Lower lobe of right lung (tissue), 2 donors: ENCODE results near the gene MRTFB. TPM values are rescaled to one million over a fixed set of nuclear protein-coding genes. Genes with fewer than 3 reads are reported as not detected.

Source experiments
- ATAC-seq, 2 donors: fragments of 200-7000 bp; cut with Tn5 transposase; one replicate each; pipeline ENCODE4 v1.9.1; 2020 to 2022; ENCODE audit warnings: mild to moderate bottlenecking in 2 of 2, moderate library complexity in 2 of 2
- DNase-seq: peaks from one replicate; pipeline ENCODE4 v3.0.0-alpha.2; 2020
- H3K27ac ChIP-seq: fragments of 200-600 bp; one replicate; pipeline ENCODE4 v1.8.0; 2022
- H3K27me3 ChIP-seq: fragments of 200-600 bp; one replicate; pipeline ENCODE4 v1.8.0; 2022; ENCODE audit warnings: low read depth
- H3K36me3 ChIP-seq: fragments of 200-600 bp; one replicate; pipeline ENCODE4 v1.8.0; 2022; ENCODE audit warnings: mild to moderate bottlenecking
- H3K4me1 ChIP-seq: fragments of 200-600 bp; one replicate; pipeline ENCODE4 v1.8.0; 2022
- H3K4me3 ChIP-seq: fragments of 200-600 bp; one replicate; pipeline ENCODE4 v1.8.0; 2022; ENCODE audit warnings: mild to moderate bottlenecking
- H3K9me3 ChIP-seq: fragments of 200-600 bp; one replicate; pipeline ENCODE4 v1.8.0; 2022
- intact Hi-C: fragments of 100-400 bp; cut with DNase I; formaldehyde crosslinking; loops from one replicate; pipeline ENCODE4 v1.11.0; 2022
- total RNA-seq: library from RNA; stranded (reverse); fragmentation: NEBNext Ultra II Directional; extraction: Animal tissue kit (Norgen Biotek cat#: 25700); gene quantifications from one replicate; pipeline ENCODE4 v1.2.1, GENCODE V29; 2021
- TF ChIP-seq, protein P1 (sequence below): fragments of 200-600 bp; IDR thresholded peaks from one replicate; pipeline ENCODE4 v1.8.0; 2022; ENCODE audit warnings: antibody characterized with exemption, mild to moderate bottlenecking
- donor health status: DM: no; HTN: yes; CAD: no; lungs with severe emphysema.

Gene MRTFB
- total RNA-seq, 1 donor from 2014 or later, result 50.8 TPM

DNA sequence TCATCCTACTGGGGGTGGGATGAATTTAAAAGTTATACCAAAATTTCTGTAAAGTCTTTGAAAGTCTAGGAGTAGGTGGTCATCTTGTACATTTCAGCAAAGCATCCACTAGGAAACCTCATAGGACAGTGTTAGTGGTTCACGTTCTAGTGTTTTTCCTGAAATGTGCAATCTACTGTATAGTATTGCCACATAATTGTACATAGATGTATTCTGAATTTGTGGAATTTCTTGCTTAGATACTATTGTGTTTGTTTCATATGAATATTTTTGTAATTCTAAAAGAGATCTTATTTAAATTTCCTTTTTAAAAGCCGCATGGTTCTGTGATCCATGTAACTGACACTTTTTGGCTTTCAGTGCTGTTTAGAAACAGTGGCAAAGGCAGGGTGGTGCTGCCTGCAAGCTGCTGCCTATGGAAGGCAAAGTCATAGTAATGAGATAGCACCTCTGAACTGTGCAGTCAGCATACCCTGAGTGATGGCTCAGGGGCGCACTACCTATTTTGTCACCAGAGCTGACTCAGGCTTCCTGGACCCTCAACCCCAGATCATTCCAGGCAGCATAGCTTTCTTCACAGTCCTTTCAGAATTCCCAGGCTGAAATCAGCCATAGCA lies 193.3 kb downstream of the MRTFB start:
- Histone ChIP-seq H3K9me3 (no peaks in the 10 kb centered on the region), H3K36me3 (peaks cover 78% of the 10 kb centered on the region), H3K4me1 (no peaks in the 10 kb centered on the region), H3K4me3 (no peak overlapping the region), H3K27ac (no peak overlapping the region), H3K27me3 (no peaks in the 10 kb centered on the region)
- intact Hi-C loops, result no loop called here
- DNase-seq (no peak), ATAC-seq (no peak)
- TF ChIP-seq, protein P1, sequence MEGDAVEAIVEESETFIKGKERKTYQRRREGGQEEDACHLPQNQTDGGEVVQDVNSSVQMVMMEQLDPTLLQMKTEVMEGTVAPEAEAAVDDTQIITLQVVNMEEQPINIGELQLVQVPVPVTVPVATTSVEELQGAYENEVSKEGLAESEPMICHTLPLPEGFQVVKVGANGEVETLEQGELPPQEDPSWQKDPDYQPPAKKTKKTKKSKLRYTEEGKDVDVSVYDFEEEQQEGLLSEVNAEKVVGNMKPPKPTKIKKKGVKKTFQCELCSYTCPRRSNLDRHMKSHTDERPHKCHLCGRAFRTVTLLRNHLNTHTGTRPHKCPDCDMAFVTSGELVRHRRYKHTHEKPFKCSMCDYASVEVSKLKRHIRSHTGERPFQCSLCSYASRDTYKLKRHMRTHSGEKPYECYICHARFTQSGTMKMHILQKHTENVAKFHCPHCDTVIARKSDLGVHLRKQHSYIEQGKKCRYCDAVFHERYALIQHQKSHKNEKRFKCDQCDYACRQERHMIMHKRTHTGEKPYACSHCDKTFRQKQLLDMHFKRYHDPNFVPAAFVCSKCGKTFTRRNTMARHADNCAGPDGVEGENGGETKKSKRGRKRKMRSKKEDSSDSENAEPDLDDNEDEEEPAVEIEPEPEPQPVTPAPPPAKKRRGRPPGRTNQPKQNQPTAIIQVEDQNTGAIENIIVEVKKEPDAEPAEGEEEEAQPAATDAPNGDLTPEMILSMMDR, result no peak

DNA sequence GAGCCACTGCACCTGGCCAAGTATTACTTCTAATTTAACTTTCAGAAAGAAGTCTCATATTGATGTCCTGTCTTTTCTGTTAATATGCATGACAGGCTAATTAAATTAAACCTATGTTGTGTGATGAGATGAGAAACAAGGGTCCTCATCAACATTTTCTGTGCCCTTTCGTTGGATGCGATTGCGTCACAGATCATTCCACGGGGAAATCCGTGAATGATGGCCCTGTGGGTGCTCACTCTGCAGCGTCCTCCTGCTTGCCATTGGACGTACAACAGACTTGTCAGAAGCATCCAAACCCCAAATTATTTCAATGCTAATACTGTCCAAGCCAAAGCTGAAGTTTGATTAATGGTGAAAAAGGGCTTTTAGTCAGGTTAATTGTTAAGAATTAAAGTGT lies 197.0 kb downstream of the MRTFB start:
- no peak overlapping the region for H3K4me3 ChIP-seq
- H3K4me1 ChIP-seq, result no peaks in the 10 kb centered on the region
- ATAC-seq, result no peak
- intact Hi-C loops, result no loop called here
- TF ChIP-seq, protein P1, result no peak
- no peak overlapping the region for H3K27ac ChIP-seq
- H3K9me3 ChIP-seq, result no peaks in the 10 kb centered on the region
- H3K36me3 ChIP-seq, result peaks cover 42% of the 10 kb centered on the region
- no peak for DNase-seq
- no peaks in the 10 kb centered on the region for H3K27me3 ChIP-seq

DNA sequence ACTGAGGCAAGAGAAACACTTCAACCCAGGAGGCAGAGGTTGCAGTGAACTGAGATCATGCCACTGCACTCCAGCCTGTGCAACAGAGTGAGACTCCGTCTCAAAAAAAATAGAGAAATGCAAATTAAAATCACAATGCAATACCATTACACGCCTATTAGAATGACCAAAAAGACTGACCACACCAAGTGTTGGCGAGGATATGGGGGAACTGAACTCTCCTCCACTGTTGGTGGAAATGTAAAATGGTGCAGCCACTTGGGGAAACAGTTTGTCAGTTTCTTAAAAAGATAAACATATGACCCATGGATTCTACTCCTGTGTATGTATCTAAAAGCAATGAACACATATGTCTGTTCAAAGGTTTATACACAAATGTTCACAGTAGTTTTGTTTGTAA lies 204.8 kb downstream of the MRTFB start:
- no peaks in the 10 kb centered on the region for H3K27me3 ChIP-seq
- no peak for DNase-seq
- TF ChIP-seq, protein P1, result no peak
- H3K9me3 ChIP-seq, result no peaks in the 10 kb centered on the region
- ATAC-seq, result no peak
- no peaks in the 10 kb centered on the region for H3K4me1 ChIP-seq
- no peak overlapping the region for H3K27ac ChIP-seq
- no peak overlapping the region for H3K4me3 ChIP-seq
- intact Hi-C loops, result no loop called here
- H3K36me3 ChIP-seq, result no peaks in the 10 kb centered on the region

DNA sequence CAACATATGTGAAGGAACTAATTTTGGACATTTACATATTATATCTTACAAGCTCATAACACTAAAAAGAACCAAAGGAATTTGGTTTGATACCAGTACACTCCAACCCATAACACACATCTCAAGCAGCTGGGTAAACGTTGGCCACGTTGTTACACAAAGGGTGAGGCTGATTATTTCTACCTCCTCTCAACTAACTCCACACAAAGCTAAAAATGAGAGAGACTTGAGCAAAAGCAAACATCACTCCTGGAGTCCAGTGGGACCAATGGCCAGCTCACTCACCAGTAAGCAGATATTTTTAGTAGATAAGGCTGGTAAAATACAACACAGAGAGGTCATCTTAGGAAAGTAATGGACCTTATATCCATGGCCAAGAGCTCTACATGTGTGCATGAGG lies 207.6 kb downstream of the MRTFB start:
- no peak overlapping the region for H3K27ac ChIP-seq
- no peaks in the 10 kb centered on the region for H3K27me3 ChIP-seq
- intact Hi-C loops, result no loop called here
- no peaks in the 10 kb centered on the region for H3K4me1 ChIP-seq
- no peaks in the 10 kb centered on the region for H3K9me3 ChIP-seq
- peak; percentile 82 to 93 for ATAC-seq
- DNase-seq, result no peak
- H3K36me3 ChIP-seq, result no peaks in the 10 kb centered on the region
- H3K4me3 ChIP-seq, result no peak overlapping the region
- TF ChIP-seq, protein P1, result no peak

DNA sequence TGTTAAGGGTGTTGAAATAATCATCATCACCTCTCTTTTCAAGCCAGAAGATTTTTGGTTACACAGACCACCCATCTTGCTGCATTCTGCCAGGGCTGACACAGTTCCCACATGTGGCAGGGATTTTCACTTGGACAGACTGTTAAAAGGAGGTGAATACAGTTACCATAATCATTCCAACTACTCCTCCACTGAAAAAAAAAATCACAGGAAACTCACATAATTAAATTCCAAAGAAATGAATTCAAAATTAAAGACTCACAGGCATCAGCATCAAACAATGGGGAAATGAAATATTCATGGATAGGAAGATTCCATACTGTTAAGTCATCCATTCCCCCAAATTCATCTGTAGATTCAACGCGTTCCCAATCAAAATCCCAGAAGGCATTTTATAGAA lies 209.4 kb downstream of the MRTFB start:
- ATAC-seq (no peak), DNase-seq (no peak)
- Histone ChIP-seq H3K27ac (no peak overlapping the region), H3K9me3 (no peaks in the 10 kb centered on the region), H3K27me3 (no peaks in the 10 kb centered on the region), H3K4me1 (peaks cover 5% of the 10 kb centered on the region), H3K4me3 (no peak overlapping the region), H3K36me3 (no peaks in the 10 kb centered on the region)
- intact Hi-C loops, result no loop called here
- TF ChIP-seq, protein P1, result no peak
